Upper lobe of left lung (tissue), 4 donors: ENCODE measurements around the gene DNAH17.

Experiments used
- POLR2A ChIP-seq, 4 donors: fragments of 450-650 bp; IDR thresholded peaks; one replicate each; pipeline ENCODE4 v1.5.1; 2016 to 2017; ENCODE audit warnings: antibody characterized with exemption in 4 of 4, mild to moderate bottlenecking in 2 of 4
- TF ChIP-seq, protein P1 (sequence below), 6 experiments: fragments of 450-650 bp in 4 of 6; fragments of 200-600 bp in 2 of 6; sonication (generic) in 2 of 6; IDR thresholded peaks; one replicate each; pipeline ENCODE4 v1.5.1; 2016 to 2019; ENCODE audit warnings: antibody characterized with exemption in 6 of 6

DNA sequence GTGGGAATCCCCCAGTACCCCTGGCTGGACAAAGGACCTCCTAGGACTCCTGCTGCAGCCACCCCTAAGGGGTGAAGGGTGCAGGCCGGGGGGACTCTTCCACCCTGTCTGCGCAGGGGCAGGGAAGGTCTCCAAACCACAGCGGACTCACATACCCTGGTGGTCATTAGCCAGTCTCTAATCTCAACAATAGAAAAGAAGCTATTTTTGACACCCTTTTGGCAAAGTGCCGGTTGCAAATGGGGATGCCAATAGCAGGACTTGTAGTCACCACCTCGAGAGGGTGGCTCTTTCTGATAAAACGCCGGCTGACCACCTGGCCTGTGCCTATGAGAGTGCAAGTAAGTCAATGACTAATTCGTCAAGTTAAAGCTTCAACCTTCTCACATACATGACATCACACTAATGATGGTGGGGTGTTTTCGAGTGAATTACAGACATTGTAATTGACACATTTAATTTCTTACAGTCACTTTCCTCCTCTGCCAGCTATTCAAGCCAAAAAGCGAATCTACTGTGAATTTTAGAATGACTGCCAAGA, 23.1 kb upstream of the DNAH17 start:
- TF ChIP-seq, protein P1, sequence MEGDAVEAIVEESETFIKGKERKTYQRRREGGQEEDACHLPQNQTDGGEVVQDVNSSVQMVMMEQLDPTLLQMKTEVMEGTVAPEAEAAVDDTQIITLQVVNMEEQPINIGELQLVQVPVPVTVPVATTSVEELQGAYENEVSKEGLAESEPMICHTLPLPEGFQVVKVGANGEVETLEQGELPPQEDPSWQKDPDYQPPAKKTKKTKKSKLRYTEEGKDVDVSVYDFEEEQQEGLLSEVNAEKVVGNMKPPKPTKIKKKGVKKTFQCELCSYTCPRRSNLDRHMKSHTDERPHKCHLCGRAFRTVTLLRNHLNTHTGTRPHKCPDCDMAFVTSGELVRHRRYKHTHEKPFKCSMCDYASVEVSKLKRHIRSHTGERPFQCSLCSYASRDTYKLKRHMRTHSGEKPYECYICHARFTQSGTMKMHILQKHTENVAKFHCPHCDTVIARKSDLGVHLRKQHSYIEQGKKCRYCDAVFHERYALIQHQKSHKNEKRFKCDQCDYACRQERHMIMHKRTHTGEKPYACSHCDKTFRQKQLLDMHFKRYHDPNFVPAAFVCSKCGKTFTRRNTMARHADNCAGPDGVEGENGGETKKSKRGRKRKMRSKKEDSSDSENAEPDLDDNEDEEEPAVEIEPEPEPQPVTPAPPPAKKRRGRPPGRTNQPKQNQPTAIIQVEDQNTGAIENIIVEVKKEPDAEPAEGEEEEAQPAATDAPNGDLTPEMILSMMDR (IDR thresholded peaks at IDR 0.05), result no peak
- no peak for TF ChIP-seq POLR2A (IDR thresholded peaks at IDR 0.05)
